OCI-LY3 (cell line): Measurements from ENCODE around the gene SYNE2.

ENCODE experiments used
- H2AFZ ChIP-seq: fragments of 200-600, 300-600 bp; shearing (Covaris generic); 2 replicates; pipeline ENCODE4 v1.6.0; 2014; ENCODE audit warnings: antibody characterized with exemption, low read depth, low read length
- H3K27ac ChIP-seq: fragments of 200-600, 300-600 bp; sonication (generic); 2 replicates; pipeline ENCODE4 v1.5.1; 2014; ENCODE audit warnings: mild to moderate bottlenecking, low read length, moderate library complexity, mixed read lengths
- H3K27me3 ChIP-seq: fragments of 200-600, 300-600 bp; sonication (generic); 2 replicates; pipeline ENCODE4 v1.6.1; 2014; ENCODE audit warnings: low read depth, low read length, mixed read lengths
- H3K36me3 ChIP-seq: fragments of 200-600, 300-600 bp; sonication (generic); replicated peaks from 2 replicates; pipeline ENCODE3; 2014; ENCODE audit warnings: low read depth, low read length, mixed read lengths
- H3K4me1 ChIP-seq: fragments of 300-600, 200-600 bp; sonication (generic); 2 replicates; pipeline ENCODE4 v1.6.1; 2014; ENCODE audit warnings: low read length, mixed read lengths
- H3K4me2 ChIP-seq: fragments of 200-600, 300-600 bp; sonication (generic); 2 replicates; pipeline ENCODE4 v1.6.1; 2014; ENCODE audit warnings: low read length, mixed read lengths
- H3K4me3 ChIP-seq: fragments of 300-600, 200-600 bp; sonication (generic); 2 replicates; pipeline ENCODE4 v1.5.1; 2014; ENCODE audit warnings: antibody characterized with exemption, mild to moderate bottlenecking, low read length, moderate library complexity
- H3K79me2 ChIP-seq: fragments of 300-600, 200-600 bp; shearing (Covaris generic); 2 replicates; pipeline ENCODE4 v1.6.1; 2014; ENCODE audit warnings: mild to moderate bottlenecking, low read length, mixed read lengths
- H3K9ac ChIP-seq: fragments of 300-600, 200-600 bp; shearing (Covaris generic); 2 replicates; pipeline ENCODE4 v1.6.0; 2014; ENCODE audit warnings: mild to moderate bottlenecking, low read length, moderate library complexity
- H3K9me3 ChIP-seq: fragments of 200-600, 300-600 bp; shearing (Covaris generic); 2 replicates; pipeline ENCODE4 v1.6.1; 2014; ENCODE audit warnings: low read length, mixed read lengths; ENCODE audit not compliant: insufficient read depth
- H4K20me1 ChIP-seq: fragments of 200-600, 300-600 bp; sonication (generic); 2 replicates; pipeline ENCODE4 v1.6.1; 2016; ENCODE audit warnings: low read length, mixed read lengths; ENCODE audit not compliant: insufficient read depth
- EZH2phosphoT487 ChIP-seq: fragments of 200-600 bp; shearing (Covaris generic); IDR thresholded peaks from 2 replicates; pipeline ENCODE4 v1.6.1; 2018; ENCODE audit warnings: antibody characterized with exemption, mixed run types, low read depth
- TF ChIP-seq, protein P1 (sequence below): fragments of 200-600, 300-600 bp; sonication (generic); IDR thresholded peaks from 2 replicates; pipeline ENCODE4 v1.5.1; 2014; ENCODE audit warnings: antibody characterized with exemption, low read length, low read depth

The SYNE2 gene

DNA sequence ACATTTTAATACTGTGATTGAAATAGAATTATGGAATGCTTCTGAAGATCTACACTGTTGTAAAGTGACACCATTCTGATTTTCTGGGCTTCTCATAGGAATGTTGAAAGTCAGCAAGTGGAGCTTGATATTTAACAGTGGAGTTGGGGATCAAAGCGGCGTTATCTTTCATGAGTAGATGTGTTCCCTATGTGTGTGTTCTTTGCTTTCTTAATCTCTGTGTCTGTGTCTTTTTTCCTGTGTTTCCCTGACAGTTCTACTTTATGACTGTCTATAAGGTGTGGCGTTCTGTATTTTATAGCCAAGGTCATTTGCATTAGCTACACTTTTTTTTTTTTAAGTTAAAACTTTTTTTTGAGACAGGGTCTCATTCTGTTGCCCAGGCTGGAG is 24.7 kb downstream of the SYNE2 start:
- no peak overlapping the region for H3K9ac ChIP-seq
- TF ChIP-seq, protein P1, sequence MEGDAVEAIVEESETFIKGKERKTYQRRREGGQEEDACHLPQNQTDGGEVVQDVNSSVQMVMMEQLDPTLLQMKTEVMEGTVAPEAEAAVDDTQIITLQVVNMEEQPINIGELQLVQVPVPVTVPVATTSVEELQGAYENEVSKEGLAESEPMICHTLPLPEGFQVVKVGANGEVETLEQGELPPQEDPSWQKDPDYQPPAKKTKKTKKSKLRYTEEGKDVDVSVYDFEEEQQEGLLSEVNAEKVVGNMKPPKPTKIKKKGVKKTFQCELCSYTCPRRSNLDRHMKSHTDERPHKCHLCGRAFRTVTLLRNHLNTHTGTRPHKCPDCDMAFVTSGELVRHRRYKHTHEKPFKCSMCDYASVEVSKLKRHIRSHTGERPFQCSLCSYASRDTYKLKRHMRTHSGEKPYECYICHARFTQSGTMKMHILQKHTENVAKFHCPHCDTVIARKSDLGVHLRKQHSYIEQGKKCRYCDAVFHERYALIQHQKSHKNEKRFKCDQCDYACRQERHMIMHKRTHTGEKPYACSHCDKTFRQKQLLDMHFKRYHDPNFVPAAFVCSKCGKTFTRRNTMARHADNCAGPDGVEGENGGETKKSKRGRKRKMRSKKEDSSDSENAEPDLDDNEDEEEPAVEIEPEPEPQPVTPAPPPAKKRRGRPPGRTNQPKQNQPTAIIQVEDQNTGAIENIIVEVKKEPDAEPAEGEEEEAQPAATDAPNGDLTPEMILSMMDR = no peak
- TF ChIP-seq EZH2phosphoT487 = no peak
- no peaks in the 10 kb centered on the region for H3K36me3 ChIP-seq
- no peaks in the 10 kb centered on the region for H4K20me1 ChIP-seq
- no peak overlapping the region for H3K4me3 ChIP-seq
- no peak overlapping the region for H3K4me2 ChIP-seq
- H3K27me3 ChIP-seq = no peaks in the 10 kb centered on the region
- H3K9me3 ChIP-seq = no peaks in the 10 kb centered on the region
- no peak overlapping the region for H2AFZ ChIP-seq
- H3K79me2 ChIP-seq = no peaks in the 10 kb centered on the region
- 0 out of 2 replicates have a peak, but pooled peaks cover 3% of the 10 kb centered on the region for H3K4me1 ChIP-seq
- no peak overlapping the region for H3K27ac ChIP-seq

DNA sequence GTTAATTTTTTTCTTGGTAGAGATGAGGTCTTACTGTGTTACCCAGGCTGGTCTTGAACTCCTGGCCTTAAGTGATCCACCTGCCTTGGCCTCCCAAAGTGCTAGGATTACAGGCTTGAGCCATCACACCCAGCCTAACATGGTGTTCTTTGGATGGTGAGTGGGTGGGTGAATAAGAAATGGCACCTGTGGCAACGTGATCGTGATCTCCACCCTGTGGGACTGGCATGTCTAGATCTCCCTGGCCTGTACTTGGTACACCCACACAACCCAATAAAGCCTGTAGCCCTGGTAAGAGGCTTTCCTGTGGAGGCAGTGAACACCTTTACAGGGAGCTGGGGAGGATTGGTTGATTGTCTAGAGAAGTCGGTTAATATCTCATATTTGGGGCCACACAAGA is 25.2 kb downstream of the SYNE2 start:
- TF ChIP-seq EZH2phosphoT487 = no peak
- TF ChIP-seq, protein P1 = no peak
- H3K9ac ChIP-seq = no peak overlapping the region
- no peak overlapping the region for H2AFZ ChIP-seq
- H3K79me2 ChIP-seq = no peaks in the 10 kb centered on the region
- no peak overlapping the region for H3K4me2 ChIP-seq
- no peak overlapping the region for H3K27ac ChIP-seq
- 0 out of 2 replicates have a peak, but pooled peaks cover 3% of the 10 kb centered on the region for H3K4me1 ChIP-seq
- H3K4me3 ChIP-seq = no peak overlapping the region
- no peaks in the 10 kb centered on the region for H3K9me3 ChIP-seq
- H4K20me1 ChIP-seq = no peaks in the 10 kb centered on the region
- H3K27me3 ChIP-seq = no peaks in the 10 kb centered on the region
- H3K36me3 ChIP-seq = no peaks in the 10 kb centered on the region

DNA sequence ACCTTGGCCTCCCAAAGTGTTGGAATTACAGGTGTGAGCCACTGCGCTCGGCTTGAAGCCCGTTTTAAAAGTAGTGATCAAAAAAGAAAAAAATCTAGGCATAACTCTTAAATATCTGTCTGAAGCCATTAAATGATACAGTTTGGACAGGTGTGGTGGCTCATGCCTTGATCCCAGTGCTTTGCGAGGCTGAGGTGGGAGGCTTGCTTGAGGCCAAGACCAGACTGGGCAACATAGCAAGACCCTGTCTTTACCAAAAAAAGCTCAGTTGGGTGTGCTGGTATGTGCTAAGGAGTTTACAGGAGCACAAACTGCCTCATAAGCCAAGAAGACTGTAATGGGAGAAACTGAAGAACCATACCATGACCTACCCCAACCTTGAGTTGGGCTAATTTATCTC is 26.0 kb downstream of the SYNE2 start:
- Histone ChIP-seq H3K4me1 (0 out of 2 replicates have a peak, but pooled peaks cover 3% of the 10 kb centered on the region), H3K79me2 (no peaks in the 10 kb centered on the region), H4K20me1 (no peaks in the 10 kb centered on the region)

DNA sequence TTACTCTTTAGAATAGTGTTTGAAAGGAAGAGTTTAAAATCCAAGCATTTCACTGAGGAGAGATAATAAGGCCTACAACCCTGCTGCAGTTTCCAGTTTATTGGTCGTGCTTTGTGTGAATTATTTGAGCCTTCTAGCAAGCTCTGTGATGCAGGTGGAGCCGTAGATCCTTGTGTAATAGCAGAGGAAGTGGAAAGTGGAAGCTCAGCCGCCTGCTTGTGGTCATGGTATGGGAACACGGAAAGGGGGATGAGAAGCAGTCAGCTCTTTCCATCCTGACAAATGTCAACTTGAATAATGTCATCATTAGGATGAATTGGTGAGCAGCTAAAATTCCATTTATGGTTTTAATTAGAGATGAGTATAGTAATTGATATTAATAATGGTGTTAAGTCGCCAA is 29.1 kb downstream of the SYNE2 start:
- no peak overlapping the region for H3K4me2 ChIP-seq
- H4K20me1 ChIP-seq = no peaks in the 10 kb centered on the region
- H3K79me2 ChIP-seq = no peaks in the 10 kb centered on the region
- H3K4me3 ChIP-seq = no peak overlapping the region
- H3K27ac ChIP-seq = no peak overlapping the region
- H3K27me3 ChIP-seq = no peaks in the 10 kb centered on the region
- H3K9ac ChIP-seq = no peak overlapping the region
- no peak overlapping the region for H2AFZ ChIP-seq
- H3K4me1 ChIP-seq = 0 out of 2 replicates have a peak, but pooled peaks cover 2% of the 10 kb centered on the region
- no peaks in the 10 kb centered on the region for H3K9me3 ChIP-seq
- TF ChIP-seq, protein P1 = no peak
- TF ChIP-seq EZH2phosphoT487 = no peak
- H3K36me3 ChIP-seq = no peaks in the 10 kb centered on the region

More for the DNA sequence above, 26.0 kb downstream of the SYNE2 start:
- no peak overlapping the region for H3K27ac ChIP-seq
- no peak overlapping the region for H3K4me2 ChIP-seq
- H3K9ac ChIP-seq = no peak overlapping the region
- no peaks in the 10 kb centered on the region for H3K36me3 ChIP-seq
- no peak overlapping the region for H2AFZ ChIP-seq
- no peak overlapping the region for H3K4me3 ChIP-seq
- H3K9me3 ChIP-seq = no peaks in the 10 kb centered on the region
- no peaks in the 10 kb centered on the region for H3K27me3 ChIP-seq
- TF ChIP-seq, protein P1 = no peak
- TF ChIP-seq EZH2phosphoT487 = no peak
